ENCODE results near the gene KAZN. TPM values are rescaled to one million over a fixed set of nuclear protein-coding genes. Genes with fewer than 3 reads are reported as not detected.

Gene KAZN
- polyA plus RNA-seq, 1 donor (not counting 4 experiments of a cell fraction or from before 2014, with no cell fraction given), result 5.9 TPM

DNA sequence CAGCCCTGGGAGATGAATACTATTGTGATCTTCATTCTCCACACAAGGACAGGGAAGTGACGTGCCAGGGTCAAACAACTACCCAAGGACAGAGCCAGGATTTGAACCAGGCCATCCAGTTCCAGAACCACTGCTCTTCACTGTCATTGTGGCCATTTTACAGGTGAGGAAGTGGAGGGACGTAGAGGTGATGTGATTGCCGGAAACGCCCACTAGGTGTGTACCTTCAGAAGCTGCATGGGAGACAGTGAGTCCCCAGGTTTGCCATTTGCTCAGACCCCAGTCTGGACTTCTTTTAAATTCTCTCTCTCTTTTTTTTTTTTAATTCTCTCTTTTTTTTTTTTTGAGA lies 347.5 kb downstream of the KAZN start:
- Histone ChIP-seq H2AFZ (ENCODE audit: control insufficient read depth, low read length) (peak overlapping the region; percentile 86), H3K79me2 (ENCODE audit: control insufficient read depth, insufficient read depth, low read length) (peaks cover 38% of the 10 kb centered on the region), H3K27me3 (ENCODE audit: control insufficient read depth, extremely low read depth, insufficient read depth, low read length) (no peaks in the 10 kb centered on the region), H3K9me3 (ENCODE audit: control insufficient read depth, low read depth, low read length) (no peaks in the 10 kb centered on the region), H3K4me1 (ENCODE audit: control insufficient read depth, extremely low read depth, insufficient read depth, low read length) (peaks cover 29% of the 10 kb centered on the region), H3K4me2 (ENCODE audit: control insufficient read depth, extremely low read depth, insufficient read depth, low read depth, low read length) (peak overlapping the region; percentile 77), H3K4me3 (ENCODE audit: control insufficient read depth in 2 of 3, extremely low read depth in 1 of 3, insufficient read depth in 2 of 3, low read depth in 1 of 3, low read length in 3 of 3) (peak overlapping the region in 2 of 3 experiments; percentile 45 to 54), H3K27ac (ENCODE audit: control insufficient read depth, insufficient read depth, low read length) (peak overlapping the region; percentile 79), H3K9ac (ENCODE audit: control insufficient read depth, extremely low read depth, insufficient read depth, low read length) (peak overlapping the region; percentile 74), H3K9me1 (ENCODE audit: control insufficient read depth, extremely low read depth, insufficient read depth, low read length) (peaks cover 6% of the 10 kb centered on the region), H3K36me3 (ENCODE audit: control insufficient read depth in 2 of 2, extremely low read depth in 1 of 2, insufficient read depth in 2 of 2, low read length in 2 of 2) (peaks cover 0 to 4% of the 10 kb centered on the region in 2 experiments), H4K20me1 (ENCODE audit: control insufficient read depth, extremely low read depth, insufficient read depth, low read length) (no peaks in the 10 kb centered on the region)
- no peak for DNase-seq (ENCODE audit: low read depth, low spot score)
- no peak for TF ChIP-seq EZH2 (IDR thresholded peaks at IDR 0.05; ENCODE audit: low read length)
- TF ChIP-seq, protein P1, sequence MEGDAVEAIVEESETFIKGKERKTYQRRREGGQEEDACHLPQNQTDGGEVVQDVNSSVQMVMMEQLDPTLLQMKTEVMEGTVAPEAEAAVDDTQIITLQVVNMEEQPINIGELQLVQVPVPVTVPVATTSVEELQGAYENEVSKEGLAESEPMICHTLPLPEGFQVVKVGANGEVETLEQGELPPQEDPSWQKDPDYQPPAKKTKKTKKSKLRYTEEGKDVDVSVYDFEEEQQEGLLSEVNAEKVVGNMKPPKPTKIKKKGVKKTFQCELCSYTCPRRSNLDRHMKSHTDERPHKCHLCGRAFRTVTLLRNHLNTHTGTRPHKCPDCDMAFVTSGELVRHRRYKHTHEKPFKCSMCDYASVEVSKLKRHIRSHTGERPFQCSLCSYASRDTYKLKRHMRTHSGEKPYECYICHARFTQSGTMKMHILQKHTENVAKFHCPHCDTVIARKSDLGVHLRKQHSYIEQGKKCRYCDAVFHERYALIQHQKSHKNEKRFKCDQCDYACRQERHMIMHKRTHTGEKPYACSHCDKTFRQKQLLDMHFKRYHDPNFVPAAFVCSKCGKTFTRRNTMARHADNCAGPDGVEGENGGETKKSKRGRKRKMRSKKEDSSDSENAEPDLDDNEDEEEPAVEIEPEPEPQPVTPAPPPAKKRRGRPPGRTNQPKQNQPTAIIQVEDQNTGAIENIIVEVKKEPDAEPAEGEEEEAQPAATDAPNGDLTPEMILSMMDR (optimal IDR thresholded peaks at IDR 0.05 in 1 of 3, IDR thresholded peaks at IDR 0.05 in 1 of 3, conservative IDR thresholded peaks at IDR 0.05 in 1 of 3; ENCODE audit: extremely low read depth in 1 of 3, insufficient read depth in 2 of 3, low read length in 3 of 3), result no peak
- dilution Hi-C loops (cut with MboI; ENCODE audit: extremely low pct_ligation_motif_present, low sequenced_read_pairs), result no loop called here
- peak; percentile 76 for FAIRE-seq

DNA sequence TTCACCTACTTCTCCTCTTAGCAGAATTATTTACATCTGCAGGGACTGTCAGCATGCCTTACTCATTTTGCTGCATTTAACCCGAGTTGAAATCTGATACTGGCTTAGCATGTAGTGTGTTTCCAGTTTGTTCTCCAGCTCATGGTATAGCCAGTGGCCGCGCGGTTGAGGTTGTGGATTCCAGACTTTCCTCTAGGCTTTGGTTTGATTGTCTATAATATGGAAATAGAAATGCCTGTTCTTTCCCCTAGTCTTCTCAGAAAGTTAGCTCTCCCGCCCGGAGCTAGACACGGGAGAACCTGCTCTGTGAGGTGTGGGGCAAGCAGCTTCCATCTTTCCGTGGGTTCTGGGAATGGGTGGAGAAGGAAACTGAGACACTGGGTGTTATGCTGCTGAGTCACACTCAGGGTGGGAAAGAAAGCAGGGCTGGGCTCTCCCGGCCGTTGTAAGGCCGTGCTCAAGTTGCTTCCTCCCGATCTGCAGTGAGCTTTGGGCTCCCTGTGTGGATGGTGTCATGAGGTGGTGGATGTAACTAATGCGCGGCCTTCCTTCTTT lies 348.3 kb downstream of the KAZN start:
- Histone ChIP-seq H4K20me1 (ENCODE audit: control insufficient read depth, extremely low read depth, insufficient read depth, low read length) (no peaks in the 10 kb centered on the region), H3K27me3 (ENCODE audit: control insufficient read depth, extremely low read depth, insufficient read depth, low read length) (no peaks in the 10 kb centered on the region), H3K79me2 (ENCODE audit: control insufficient read depth, insufficient read depth, low read length) (peaks cover 34% of the 10 kb centered on the region), H3K4me2 (ENCODE audit: control insufficient read depth, extremely low read depth, insufficient read depth, low read depth, low read length) (peak overlapping the region; percentile 77), H3K36me3 (ENCODE audit: control insufficient read depth in 2 of 2, extremely low read depth in 1 of 2, insufficient read depth in 2 of 2, low read length in 2 of 2) (peaks cover 0 to 3% of the 10 kb centered on the region in 2 experiments), H2AFZ (ENCODE audit: control insufficient read depth, low read length) (peak overlapping the region; percentile 78), H3K9me3 (ENCODE audit: control insufficient read depth, low read depth, low read length) (no peaks in the 10 kb centered on the region), H3K4me1 (ENCODE audit: control insufficient read depth, extremely low read depth, insufficient read depth, low read length) (peaks cover 29% of the 10 kb centered on the region), H3K9me1 (ENCODE audit: control insufficient read depth, extremely low read depth, insufficient read depth, low read length) (peaks cover 6% of the 10 kb centered on the region), H3K27ac (ENCODE audit: control insufficient read depth, insufficient read depth, low read length) (peak overlapping the region; percentile 79), H3K9ac (ENCODE audit: control insufficient read depth, extremely low read depth, insufficient read depth, low read length) (peak overlapping the region; percentile 49), H3K4me3 (ENCODE audit: control insufficient read depth in 2 of 3, extremely low read depth in 1 of 3, insufficient read depth in 2 of 3, low read depth in 1 of 3, low read length in 3 of 3) (peak overlapping the region; percentile 13 to 46 (median 37))
- dilution Hi-C loops (cut with MboI; ENCODE audit: extremely low pct_ligation_motif_present, low sequenced_read_pairs), result no loop called here
- TF ChIP-seq EZH2 (IDR thresholded peaks at IDR 0.05; ENCODE audit: low read length), result no peak
- TF ChIP-seq, protein P1 (optimal IDR thresholded peaks at IDR 0.05 in 1 of 3, IDR thresholded peaks at IDR 0.05 in 1 of 3, conservative IDR thresholded peaks at IDR 0.05 in 1 of 3; ENCODE audit: extremely low read depth in 1 of 3, insufficient read depth in 2 of 3, low read length in 3 of 3), result no peak
- FAIRE-seq (peak; percentile 94), DNase-seq (ENCODE audit: low read depth, low spot score) (no peak)
